GM15510 (cell line): ENCODE results near the gene DNAJB13.

ENCODE experiments used
- POLR2A ChIP-seq: IDR thresholded peaks from 3 replicates; pipeline ENCODE4 v1.6.1; 2011; ENCODE audit warnings: borderline replicate concordance; ENCODE audit not compliant: insufficient read length; ENCODE audit errors: extremely low read depth

The DNAJB13 gene

DNA sequence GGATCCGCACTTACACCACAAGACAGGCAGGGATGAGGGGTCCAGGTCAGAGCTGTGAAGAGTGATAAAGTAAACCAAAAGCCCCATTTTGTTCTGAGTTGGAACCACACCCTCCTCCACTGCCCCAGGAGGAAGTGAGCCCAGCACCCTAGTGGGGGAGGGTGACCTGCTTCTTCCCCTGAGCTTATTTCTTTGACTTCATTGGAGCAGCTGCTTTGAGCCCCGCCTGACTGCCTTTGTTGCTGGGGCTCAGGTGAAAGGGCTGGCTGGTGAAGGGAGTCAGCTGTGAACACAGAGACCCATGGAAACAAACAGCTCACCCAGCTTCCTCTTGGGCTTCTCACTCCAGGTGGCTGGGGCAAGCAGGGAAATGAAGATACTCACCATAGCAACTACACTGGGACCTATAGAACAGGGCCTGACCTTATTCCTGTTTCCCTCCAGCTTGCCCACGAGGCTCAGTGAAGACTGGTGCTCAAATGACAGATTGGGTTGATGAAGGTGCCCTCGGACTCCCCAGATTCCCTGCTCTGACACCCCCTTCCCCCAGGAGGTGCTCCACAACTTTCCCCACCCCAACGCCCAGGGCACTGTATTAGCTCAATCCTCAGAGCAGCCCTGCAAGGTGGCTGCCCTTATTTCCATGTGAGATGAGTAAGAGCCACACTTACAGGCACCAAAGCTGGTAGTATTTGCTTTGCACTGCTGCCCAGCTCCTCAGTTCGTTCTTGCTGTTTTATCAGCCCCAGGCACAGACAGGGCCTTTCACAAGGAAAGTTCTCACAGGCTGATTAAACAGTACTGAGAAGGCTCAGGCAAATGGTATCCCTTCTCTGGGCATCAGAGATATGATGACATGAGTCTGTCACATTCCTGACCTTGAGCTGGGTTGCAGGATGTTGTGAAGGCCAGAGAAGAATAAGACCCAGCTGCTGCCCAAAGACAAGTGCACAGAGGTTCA, 29.5 kb downstream of the DNAJB13 start:
- TF ChIP-seq POLR2A, result peak; percentile 29

DNA sequence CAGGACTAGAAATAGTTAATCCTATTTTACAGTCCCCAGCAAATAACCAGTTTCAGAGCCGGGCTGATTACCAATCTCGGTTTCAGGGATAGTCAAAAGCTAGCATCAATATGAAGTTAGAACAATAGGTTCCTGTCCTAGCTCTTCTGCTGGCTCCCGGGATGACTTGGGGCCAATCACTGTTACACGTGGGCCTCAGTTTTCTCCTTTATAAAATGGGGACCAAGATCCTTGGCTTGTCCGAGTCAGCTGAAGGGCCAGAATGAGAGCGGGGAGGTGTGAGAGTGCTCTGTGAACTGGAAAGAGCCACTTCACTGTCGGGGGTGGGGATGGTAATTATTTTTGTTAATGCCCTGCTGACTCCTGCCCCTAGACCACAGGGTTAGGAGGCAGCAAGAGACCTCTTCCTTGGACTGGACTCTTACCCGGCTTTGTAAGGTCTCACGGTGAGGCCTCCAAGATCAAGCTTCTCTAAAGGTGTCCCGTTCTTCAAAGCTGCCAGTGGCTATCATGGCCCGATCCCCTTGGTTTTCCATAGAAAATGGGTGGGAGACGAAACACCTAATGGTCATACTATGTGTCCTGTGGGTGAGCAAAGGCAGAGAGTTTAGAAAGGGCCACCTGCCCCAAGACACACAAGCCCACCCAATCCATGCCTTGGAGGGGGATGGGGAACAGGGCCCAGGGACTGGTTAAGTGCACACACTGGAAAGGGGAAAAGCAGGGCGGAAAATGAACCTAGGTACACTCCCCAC, 30.4 kb downstream of the DNAJB13 start:
- no peak for TF ChIP-seq POLR2A

DNA sequence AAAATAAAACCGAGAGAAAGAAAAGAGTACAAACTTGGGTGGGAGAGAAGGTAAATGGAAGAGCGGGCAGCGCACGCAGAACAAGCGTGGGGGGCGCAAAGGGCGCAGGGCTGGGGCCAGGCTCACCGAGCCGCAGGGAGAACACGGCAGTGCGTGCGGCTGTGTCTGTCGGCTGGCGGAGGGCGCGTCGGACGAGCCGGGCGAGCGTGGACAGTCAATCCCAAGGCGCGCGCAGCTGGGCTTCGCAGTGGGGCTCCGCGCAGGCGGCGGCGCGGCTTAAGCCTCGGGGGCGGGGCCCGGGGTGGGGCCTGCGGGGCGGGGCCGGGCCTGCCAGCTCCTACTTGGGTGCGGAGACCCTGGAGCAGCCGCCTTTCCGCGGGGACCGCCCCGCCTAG, 31.8 kb downstream of the DNAJB13 start, which contains the start of gene UCP2:
TSS of gene UCP2 (minus strand) at position 249 of the 395 bp plus-strand sequence. CDS start 4,465 bp downstream, outside the sequence.
- peak; percentile 92 for TF ChIP-seq POLR2A

DNA sequence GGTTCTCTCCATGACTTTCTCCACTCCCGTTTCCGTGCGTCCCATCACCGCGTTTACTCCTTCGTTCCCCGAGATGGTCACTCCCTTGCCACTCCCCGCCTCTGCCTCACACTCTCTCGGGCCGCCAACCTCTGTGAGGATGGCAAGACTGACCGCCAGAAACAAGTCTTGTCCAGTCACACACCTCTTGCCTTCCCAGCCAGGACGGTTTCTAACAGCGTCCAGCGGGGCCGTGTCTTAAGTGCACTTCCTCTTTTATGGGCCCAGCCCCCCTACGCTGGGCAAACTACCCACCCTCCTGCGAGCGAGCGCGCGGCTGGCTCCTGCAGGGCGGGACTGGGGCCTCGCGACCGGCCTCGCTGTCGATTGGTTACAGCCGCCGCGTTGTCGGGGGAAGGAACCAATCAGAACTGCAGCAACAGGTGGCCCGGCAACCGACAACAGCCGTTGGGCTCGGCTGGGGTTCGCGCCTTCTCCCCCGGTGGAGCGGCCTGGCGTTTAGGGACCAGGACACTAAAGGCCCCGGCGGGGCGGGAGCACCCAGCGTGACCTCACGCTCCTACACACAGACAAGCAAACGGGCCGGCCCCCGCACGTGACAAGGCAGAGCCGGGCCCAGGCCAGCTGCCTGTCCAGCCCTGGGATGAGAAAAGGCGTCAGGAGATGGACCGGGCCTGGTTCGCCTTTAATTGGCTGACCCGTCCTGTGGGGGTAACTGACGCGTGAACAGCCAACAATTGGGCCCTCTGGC, 32.3 kb downstream of the DNAJB13 start:
- peak; percentile 51 for TF ChIP-seq POLR2A

DNA sequence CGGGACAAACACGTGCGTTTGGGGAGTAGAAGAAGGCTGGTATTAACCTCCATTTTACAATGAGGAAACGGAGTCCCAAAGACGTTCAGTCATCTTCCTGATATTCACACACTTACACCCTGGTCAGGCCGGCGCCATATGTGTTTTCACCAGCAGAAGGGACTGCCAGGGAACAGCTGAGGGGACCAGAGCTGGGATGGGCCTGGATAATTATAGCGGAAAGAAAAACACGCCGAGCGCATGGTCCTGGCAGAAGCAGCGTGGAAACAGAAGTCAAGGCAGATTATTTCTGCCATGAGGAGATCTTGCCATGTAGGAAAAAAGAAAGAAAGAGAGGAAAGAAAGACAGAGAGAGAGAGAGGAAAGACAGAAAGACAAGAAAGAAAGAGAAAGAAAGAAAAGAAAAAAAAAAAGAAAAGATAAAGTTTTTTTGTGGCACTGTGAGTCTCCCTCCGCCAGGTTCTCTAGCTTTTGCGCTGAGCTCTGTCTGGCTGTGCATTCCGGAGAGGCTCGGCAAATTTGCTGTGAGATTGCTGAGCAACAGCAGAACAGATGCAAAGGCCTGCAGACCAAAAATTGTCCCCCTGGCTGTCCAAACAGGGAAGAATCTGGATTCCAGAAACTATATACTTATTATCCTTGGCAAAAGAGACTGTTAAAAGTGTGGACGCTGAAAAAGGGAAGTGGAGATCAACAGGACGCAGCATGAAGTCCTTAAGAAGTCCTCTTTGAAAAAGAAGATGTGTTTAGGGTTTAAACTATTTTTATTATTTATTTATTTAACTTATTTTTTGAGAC, 33.1 kb downstream of the DNAJB13 start:
- no peak for TF ChIP-seq POLR2A

DNA sequence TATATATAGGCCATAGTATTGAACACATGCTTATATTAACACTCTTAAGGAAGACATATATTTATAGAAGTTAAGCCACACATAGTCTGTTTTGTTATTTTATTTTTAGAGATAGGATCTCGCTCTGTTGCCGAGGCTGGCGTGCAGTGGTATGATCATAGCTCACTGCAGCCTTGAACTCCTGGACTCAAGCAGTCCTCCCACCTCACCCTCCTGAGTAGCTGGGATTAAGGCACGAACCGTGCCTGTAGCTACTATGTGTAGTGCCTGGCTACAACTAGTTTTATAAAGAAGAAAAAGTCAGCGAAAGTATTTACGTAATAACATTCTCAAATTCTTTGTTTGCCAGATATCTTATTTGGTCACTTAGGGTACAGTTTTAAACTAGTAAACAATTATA, 37.4 kb downstream of the DNAJB13 start:
- TF ChIP-seq POLR2A, result no peak

DNA sequence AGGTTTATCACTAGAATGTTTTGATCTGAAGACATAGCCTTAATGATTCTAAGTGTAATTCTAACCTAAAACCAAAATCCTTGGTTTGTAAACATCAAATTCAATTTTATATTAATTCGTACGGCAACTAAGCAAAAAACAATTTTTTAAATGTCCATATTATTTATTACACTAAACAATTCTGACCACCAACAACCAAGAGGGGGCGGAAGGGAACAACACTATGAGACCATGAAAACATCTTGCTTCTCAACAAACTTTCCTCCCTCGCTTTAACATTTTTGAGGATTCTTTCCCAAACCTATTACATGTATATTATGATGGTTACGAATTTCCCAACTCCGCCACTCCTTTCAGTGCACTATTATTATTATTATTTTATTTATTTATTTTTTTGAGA, 38.3 kb downstream of the DNAJB13 start:
- no peak for TF ChIP-seq POLR2A

DNA sequence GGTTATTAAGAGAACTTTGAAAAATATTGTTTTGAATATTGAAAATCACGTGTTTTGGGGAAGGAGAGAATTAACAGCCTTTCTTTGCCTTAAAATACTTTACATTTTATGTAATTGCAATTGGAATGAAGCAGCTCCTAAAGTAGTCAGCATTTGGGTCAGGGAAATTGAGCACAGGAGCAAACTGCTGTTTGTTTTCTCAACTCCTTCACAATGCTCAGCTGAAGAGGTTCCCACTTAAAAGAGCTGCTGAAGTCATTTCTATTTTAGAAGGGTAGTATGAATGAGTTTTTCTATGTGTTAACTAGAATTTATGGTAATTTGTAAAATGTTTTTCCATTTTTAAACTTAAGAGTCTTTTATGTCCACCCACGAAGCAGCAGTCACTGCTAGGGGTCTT, 39.9 kb downstream of the DNAJB13 start:
- TF ChIP-seq POLR2A, result no peak

DNA sequence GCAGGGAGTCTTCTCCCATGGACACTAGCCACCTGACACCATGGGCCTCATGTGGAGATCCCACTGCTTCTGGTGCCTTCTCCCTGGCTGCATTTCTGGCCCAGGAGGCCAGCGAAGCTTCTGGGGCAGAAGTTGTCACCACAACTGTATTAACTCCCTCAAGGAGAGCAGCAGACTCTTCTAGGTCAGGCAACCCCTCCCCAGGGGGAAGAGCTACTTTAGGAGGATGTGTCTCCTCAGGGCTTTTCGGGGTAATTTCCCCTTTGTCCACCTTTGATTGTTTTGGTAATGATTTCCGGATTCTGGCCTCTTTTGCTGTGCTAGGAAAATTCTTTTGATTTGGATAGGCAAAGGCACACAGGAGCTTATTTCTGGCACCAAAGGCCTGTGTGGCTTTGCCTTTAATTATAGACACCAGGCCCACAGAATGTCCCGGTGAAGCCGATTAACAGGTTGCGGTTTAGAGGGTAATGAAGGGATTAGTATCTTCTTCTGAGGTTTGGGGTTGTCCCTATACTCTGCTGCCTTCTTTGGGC, 40.7 kb downstream of the DNAJB13 start:
- no peak for TF ChIP-seq POLR2A

DNA sequence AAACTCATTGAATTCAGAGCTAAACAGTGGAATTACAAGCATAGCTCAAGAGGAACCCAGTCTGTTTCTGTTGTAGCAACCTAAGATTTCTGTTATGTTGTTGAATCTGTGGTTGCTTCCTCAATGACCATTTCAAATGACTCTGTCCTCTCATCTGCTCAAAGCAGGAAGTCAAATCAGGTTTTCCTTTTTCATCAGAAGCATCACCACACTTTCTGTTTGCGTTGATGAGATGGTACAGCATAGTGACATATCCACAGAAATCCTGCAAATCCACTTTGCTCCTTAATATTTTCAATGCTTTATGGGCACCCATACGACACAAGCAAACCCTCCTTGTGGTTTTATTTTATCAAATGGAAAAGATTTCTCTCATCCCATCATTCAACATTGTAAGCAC, 44.4 kb downstream of the DNAJB13 start:
- no peak for TF ChIP-seq POLR2A

DNA sequence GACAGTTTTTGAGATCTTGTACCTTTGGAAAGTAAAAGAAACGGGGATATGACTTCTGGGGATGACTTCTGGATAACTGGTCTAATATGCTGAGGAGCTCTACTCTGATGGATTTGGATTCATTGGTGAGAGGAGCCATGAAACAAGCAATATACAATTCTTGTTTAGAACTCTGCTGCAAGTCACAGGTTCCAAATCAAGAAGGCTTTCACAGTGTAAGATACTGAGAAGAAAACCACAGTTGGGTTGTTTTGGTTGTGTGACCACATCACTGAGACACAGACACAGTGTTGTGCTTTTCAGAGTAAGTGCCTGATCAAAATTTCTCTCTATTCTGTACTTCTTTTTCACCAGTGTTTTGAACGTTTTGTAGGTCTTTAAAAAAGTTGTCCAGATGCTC, 44.9 kb downstream of the DNAJB13 start:
- no peak for TF ChIP-seq POLR2A

DNA sequence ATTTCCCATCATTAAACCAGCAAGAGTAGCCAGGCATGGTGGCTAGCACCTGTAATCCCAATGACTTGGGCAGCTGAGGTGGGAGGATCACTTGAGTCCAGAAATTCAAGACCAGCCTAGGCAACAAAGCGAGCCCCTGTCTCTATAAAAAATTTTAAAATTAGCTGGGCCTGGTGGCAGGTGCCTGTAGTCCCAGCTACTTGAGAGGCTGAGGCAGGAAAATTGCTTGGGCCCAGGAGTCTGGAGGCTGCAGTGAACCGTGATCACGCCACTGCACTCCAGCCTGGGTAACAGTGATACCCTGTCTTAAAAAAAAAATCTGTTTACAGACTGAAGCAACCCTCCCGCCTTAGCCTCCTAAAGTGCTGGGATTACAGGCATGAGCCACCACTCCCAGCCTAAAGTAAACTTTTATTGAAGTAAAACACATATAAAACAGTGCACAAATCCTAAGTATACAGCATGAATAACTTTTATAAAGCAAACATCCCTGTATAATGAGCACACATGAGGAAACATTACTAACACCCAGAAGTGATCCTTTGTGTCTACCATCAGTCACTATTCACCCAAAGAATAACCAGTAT, 45.4 kb downstream of the DNAJB13 start:
- TF ChIP-seq POLR2A, result no peak

DNA sequence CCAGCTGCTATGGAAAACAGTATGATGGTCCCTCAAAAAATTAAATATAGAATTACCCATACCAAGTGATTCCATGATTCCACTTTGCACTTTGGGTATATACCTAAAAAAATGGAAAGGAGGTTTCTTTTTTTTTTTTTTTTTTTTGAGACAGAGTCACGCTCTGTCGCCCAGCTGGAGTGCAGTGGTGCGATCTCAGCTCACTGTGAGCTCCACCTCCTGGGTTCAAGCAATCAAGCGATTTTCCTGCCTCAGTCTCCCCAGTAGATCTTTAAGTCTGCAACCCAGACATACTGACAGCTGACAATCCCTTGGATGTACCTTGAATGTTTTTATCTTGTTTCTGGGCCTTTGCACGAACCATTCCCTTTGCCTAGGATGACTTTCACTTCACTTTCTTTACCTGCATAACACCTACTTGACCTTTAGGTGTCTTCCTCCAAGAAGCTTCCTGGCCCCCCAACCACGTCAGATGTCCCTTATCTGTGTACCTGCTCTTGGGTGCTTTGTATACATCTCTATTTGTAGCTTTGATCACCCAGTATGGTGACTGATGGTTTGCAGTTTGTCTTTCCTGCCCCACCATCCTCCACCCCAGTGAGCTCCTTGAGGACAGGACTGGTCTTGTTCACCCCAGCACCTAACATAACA, 46.4 kb downstream of the DNAJB13 start:
- no peak for TF ChIP-seq POLR2A
